ENCODE results near the gene FAM50B. TPM values are rescaled to one million over a fixed set of nuclear protein-coding genes. Genes with fewer than 3 reads are reported as not detected.

The FAM50B gene
- total RNA-seq, result 9.2 and 11.9 TPM in 2 replicates

DNA sequence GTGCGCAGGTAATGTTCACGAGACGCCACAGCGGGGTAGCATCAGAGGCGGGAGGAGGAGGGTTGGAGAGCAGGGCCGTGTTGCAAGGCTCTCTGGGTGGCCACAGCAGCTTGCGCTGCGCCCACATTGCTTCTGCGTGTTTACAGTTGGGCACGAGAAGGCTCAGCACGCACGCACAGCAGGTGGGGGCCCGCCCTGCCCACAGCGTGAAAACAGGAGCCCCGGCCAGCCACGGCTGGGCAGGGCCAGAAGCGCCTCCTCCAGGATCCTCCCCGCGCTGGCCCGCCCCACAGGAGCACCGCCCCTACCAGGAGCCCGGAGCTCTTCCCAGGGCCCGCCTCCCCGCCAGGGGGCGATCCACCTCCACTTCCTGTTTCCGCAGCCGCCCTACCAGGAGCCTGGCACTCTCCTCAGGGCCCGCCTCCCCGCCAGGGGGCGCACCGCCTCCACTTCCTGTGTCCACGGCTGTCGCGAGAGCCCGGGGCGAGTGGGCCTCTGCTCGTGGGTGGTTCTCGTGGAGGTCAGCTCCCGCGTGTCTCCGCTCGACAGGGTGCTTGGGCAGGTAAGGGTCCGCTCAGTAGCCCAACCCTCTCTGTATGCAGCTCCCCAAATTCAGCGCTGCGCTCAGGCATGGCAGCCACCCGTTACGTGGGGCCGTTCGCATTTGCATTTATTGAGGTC lies at the start of gene FAM50B:
FAM50B (plus strand) TSS at position 449 of the 681 bp plus-strand sequence. CDS start 439 bp downstream, outside the sequence.

Other genes starting within 250 kb of the FAM50B start
- gene PXDC1, start 97.7 kb upstream of the FAM50B start, total RNA-seq, result 28.9 and 48.8 TPM in 2 replicates
- gene FAM217A, start 229.8 kb downstream of the FAM50B start, total RNA-seq, result not detected in 2 replicates